ENCODE measurements around the gene MAD2L1BP.

MAD2L1BP gene

DNA sequence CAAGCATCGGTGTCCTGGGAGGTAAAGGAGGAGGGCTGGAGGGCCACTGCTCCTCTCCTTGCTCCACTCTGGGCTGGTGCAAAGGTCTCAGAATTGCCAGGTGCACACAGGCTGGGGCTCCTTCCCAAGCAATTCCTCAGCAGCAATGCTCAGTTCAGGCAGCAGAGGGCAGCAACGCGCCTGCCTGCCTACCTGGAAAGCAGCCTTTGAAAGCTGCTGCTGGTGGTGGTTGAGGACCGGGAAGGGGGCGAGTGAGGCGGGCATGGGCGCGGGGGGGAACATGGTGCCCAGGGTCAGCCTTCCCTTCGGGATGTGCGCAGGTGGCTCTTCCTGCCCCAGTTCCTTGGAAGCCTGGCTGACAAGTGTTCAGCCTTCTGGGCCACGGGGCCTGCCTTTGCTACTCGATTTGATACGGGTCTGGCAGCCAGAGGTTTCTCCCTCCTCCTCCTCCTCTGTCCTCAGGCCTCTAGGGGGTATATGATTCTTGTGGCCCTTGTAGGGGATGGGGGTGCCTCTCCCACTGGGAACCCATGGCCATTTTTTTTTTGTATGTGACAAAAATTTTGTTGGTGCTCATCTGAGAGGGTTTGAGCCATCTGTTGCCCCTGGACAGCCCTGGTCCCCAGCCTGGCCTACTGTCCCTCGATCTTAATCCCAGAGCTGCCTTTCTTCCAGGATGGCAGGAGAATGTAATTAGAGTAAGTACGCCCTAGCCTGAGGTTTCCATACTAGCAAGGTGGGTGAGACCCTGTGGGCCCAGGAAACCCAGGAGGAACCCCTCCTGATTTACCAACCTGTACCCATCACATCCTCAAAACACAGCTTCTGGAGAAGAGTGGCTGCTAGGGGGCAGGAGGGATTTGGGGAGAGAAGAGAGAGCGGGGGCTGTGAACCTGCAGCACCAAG is 31.9 kb downstream of the MAD2L1BP start:
- peak; percentile 86 for DNase-seq (ENCODE audit: low spot score)

DNA sequence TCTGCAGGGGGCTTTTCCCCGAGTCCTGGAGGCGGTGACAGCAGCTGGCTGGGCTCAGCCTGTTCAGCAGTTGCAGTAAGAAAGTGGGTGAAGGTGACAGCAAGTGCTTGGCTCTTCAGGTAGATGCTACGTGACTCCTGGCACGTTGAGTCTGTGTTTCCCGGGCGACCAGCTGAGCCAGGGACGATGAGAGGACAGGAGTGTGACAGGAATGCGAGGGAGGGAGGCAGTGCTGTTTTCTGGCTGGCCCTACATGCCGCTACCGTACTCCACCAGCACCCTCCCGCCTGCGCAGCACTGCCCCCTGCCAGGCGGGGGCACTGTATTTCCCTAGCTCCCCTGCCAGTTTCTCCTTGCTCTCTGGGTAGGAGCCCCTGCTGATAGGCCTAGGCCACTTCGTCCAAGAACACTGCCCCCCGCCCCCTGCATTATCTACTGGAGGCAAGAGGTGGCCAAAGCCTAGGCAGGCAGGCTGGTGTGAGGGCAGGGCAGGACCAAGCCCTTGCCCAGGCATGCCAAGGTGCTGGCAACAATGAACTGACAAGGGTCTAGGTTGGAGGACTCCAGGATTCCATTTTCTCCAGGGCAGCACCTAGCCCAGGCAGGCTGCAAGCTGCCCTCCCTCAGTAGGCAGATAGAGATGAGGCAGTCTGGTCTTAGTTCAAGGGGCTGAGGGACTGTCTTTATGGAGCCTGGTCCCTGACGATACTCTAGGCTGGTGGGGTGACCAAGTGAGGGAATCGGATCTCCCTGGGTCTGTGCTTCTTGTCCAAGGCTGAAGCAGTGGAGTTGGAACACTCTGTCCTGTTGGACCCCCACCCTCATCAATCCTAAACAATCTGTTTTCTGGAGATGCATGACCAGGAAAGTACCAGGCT is 32.8 kb downstream of the MAD2L1BP start:
- peak; percentile 74 for DNase-seq (ENCODE audit: low spot score)

DNA sequence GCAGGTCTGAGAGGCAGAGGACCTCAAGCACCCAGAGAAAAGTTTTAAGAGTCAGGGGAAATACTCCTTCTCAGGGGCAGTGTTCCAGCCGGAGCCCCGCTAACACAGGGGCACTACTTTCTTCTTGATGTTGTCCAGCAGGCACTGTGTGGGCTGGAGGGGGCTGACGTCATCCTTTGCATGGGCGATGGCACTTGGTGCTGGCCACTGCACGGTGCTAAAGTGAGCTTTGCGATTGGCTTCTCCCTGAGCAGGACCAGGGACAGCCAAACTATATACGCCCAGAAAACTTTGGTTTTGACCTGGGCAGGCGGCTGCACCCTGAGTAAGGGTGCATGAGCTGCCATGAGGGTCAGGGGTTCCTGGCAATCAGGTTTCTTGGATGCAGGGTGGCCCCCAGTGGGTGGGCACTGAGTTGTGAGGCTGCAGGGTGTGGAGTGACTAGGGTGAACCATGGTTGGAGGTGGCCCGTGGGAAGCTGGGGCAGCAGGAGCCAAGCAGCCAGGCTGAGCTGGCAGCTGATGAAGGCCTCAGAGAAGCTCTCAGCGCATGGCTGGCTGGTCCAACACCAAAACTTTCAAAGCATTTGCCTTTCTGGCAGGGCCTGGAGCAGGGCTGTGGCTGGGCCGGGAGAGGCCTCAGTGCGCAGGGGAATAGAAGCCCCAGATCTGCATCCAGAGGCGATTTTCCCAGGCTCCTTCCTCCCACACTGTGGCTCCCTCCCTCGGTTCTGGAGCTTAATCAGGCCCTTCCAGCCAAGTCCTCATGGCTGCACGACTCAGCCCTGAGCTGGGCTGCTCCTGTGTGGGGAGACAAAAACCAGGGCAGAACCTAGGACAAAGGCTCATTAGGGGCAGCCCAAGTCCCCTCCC is 33.6 kb downstream of the MAD2L1BP start:
- peak; percentile 86 for DNase-seq (ENCODE audit: low spot score)

DNA sequence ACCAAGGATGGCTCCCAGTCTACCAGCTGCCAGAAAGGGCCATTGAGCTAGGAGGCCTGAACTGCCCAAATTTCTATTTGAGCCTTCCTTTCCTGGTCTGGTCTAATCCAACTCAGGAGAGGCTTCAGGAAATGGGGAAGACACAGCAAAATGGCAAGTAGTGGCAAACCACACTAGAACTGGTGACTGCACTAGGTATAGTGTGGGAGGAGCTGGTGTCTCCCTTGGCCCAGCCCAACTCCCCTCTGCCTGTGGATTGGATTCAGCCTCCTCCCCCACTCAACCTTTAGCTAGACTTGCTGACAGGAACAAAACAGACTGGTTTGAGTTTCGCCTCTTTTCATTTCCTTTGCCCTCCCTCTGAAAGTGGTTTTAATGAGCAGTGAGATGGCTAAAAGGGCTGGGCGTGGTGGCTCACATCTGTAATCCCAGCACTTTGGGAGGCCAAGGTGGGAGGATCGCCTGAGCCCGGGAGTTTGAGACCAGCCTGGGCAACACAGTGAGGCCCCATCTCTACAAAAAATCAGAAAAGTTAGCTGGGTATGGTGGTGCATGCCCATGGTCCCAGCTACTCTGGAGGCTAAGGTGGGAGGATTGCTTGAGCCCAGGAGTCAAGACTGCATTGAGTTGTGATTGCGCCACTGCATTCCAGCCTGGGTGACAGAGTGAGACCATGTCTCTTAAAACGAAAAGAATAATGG is 34.4 kb downstream of the MAD2L1BP start:
- no peak for DNase-seq (ENCODE audit: low spot score)

DNA sequence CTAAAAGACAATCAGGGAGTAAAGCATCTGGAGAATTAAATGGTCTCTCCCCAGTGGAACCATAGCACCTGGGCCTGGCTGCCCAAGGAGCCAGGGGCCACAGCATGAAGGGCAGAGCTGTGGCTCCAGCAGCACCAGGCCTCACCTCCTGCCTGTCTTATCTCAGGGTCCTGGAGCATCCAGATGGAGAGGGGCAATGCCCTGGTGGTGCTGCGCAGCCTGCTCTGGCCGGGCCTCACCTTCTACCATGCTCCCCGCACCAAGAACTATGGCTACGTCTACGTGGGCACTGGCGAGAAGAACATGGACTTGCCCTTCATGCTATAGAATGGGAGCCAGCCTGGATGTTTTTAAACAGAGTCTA is 35.0 kb downstream of the MAD2L1BP start:
- no peak for DNase-seq (ENCODE audit: low spot score)

DNA sequence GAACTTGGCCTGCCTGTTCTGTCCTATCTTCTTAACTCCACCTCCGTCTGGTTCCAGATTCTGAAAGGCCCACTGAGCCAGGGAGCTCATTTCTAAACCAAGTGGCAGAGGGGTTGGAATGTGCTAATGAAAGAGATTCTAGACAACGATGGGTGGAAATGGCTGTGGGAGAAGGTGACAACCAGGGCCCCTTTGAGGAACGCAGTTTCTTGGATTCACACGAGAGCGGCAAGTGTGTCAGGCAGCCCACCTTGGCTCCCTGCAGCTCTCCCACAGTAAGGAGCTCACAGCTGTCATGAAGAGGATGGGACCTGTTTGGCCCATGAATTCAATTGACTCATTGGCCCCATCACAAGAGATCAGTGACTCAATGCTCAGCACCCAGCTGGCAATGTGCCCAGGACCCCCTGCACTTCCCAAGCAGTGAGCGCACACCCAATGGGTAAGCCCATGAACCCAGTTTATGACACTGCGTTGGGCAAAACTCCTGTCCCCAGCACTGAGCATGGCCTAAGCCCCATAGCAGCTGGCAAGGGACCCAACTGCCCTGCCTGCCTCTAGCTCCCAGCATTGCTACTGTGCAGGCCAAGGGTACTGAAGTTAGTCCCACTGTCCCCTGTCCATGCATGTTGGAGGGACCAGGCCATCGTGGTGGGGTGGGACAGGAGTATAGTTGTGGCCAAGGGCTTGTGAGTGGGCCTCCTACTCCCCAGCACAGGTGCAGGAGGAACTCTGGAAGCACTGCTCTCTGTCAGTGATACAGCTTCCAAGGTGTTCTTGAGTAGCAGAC is 35.6 kb downstream of the MAD2L1BP start:
- no peak for DNase-seq (ENCODE audit: low spot score)

DNA sequence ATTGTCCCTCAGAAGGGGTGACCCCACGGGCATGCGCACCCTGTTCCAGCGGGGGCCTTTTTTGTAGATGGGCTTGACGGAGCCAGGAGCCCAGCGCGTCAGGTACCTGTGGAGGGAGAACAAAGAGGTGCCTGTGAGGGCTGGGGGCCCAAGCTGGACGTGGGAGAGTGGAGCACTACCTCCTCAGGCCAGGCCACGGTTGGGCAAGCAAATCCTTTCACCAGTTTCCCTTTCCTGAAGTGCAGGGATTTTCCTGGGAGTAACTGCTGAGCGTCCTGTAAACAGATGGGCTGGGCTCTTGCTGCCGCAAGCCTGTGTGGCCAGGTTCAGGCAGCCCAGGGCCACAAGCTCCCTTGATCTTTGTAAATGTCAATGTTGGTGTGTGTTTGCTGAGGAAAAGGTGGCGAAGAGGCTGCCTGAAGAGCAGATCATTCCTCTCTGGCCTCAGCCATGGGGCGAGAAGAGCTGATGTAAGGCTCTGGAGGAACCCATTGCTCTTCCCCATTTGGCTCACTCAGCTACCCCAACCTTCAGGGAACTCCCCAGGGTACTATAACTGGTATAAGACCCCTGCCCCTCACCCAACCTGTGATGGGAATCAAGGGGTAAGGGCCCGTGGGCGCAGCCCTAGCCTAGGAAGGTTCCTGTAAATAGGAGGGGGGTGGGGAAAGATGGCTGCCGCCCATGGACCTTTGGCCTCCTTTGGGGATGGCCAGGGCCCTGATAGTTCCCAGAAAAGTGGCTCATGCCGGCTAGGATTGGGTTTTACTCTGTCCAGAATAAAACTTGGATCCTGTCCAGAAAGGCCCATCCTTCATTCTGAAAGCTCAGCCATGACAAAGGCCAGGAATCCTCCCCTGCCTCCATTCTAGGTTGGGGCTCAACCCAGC is 36.4 kb downstream of the MAD2L1BP start:
- DNase-seq (ENCODE audit: low spot score): no peak

DNA sequence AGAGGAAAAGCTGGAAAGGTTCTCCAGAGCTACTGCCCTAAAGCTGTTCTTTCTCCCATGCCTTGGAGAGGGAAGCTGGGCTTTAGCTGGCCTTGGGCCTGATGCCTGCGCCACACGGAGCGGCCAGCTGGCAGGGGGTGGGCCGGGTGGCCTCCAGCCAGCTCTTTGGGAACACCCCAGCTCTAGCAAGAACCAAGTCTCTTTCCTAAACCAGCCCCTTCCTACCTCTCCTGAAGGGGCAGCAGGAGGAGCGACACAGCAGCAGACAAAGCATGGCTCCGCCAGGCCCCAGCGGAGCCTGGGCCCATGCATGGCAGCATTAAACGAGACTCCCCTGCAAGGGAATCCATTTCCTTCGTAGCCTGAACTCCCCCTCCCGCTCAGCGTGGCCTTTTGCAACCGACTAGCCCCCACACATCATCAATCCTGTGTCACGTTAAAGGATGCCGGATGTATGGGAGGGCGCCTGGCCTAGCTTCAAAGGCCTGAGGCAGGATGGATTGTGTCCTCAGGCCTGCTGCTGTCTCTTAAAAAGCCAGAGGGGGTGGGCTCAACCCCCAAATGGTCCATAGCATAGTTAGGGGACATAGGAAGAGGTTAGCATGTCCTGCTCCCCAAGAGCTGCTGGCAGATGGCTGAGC is 37.9 kb downstream of the MAD2L1BP start:
- DNase-seq (ENCODE audit: low spot score): no peak

DNA sequence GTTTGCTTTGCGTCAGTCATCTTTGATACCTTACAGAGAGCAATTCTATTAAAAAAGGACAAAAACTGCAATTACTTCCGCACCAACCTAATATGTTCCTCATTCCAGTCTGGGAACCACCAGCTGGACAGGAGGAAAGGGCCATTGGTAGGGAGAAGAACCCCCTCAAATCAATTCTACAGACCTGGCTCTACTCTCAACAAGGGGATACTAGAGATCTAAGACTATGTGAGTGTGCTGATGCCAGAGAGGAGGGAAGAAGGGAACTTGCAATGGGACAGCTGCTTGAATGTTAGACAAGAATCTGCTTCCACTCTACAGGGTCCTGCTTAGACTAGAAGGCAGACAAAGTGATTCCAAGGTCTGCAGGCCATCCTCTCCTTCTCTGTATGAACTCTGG is 38.7 kb downstream of the MAD2L1BP start:
- no peak for DNase-seq (ENCODE audit: low spot score)

DNA sequence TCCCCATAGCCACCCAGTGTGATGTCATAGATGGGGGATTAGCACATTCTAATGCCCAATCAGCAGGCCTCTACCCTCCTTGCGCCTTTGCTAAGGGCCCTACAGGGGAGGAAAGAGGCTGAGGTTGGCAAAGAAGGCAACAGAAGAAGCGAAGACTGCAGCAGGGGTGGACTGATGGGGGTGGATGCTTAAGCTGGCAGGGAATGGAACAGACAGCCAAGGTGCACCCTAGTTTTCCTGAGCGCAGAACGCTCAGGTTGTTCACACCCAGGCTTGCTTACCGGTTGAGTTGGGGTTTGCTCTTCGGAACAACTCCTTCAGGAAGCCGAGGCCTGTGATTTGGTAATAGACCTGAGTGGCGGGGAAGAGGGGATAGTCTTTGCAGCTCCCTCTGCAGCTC is 39.3 kb downstream of the MAD2L1BP start:
- no peak for DNase-seq (ENCODE audit: low spot score)

DNA sequence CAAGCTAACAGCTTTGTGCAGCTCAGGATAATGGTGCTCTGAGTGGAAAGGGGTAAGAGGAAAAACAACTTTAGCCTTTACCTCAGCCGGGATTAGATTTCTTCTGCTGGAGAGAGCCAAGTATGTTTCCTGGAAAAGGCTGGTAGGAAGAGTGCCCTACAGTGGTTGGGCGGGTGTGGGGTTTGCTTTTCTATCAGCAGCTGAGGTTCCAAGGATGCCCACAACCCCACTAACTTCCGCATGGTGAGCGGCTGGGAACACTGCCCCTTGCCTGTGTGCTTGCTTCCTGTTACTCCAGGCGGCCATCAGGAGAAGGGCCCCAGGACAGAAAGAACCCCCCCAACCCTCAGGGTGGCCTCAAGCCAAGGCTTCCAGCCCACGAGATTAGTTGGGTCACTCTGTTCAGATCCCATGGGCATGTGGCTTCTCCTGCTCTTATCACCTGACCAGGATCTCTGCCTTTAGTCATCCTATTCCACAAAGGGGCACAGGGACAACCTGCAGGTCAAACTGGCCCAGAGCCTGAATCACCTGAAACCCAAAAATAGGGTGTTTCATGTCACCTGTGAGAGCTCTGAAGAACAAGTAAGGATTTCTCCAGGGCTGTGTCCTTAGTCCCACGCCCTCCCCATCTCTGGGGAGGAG is 41.4 kb downstream of the MAD2L1BP start:
- no peak for DNase-seq (ENCODE audit: low spot score)

DNA sequence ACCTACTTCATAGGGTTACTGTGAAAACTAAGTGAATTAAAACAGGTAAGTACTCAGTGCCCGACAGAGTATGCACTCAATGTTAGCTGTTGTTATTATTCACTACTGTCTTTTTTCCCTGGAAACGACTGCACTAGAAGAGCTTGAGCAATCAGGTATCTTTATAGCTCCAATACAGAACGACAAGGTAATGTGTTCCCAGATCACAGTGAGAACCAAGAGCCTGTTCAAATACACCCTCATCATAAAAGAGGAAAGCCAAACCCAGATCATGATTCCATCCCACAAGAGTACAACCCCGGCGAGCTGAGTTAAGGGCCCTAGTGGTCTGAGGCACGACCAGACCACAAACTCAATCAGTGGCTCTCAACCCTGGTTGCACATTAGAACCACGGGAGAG is 42.1 kb downstream of the MAD2L1BP start:
- DNase-seq (ENCODE audit: low spot score): no peak

DNA sequence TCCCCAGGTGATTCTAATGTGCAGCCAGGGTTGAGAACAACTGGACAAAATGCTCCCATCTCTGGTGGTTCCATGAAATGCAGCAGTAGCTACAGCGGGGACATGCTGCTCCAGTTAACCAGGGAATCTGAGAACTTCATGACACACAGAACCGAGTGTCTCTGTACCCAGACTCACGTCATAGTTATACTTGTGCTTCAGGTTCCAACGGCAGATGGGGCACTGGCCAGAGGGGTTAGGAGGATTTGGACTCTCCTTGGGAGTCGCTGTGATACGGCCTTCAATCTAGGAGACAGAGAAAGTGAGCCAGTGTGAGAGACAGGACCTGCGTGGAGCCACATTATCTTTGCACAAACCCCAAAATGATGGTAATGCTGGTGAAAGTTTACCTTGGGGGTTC is 42.7 kb downstream of the MAD2L1BP start:
- DNase-seq (ENCODE audit: low spot score): no peak

DNA sequence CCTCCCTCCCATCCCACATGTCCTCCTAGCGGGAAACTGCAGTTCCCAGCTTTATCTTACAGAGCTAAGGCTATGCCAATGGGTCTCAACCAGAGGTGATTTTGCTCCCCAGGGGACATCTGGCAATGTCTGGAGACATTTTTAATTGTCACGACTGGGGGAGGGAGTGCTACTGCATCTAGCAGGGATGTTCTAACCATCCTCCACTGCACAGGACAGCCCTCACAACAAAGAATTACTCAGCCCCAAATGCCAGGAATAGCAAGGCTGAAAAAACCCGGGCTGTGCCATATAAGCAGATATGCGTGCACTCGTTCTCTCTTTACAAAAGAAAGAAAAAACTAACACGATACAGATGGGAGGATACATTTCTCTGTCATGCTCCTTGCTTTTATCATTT is 43.4 kb downstream of the MAD2L1BP start:
- no peak for DNase-seq (ENCODE audit: low spot score)

DNA sequence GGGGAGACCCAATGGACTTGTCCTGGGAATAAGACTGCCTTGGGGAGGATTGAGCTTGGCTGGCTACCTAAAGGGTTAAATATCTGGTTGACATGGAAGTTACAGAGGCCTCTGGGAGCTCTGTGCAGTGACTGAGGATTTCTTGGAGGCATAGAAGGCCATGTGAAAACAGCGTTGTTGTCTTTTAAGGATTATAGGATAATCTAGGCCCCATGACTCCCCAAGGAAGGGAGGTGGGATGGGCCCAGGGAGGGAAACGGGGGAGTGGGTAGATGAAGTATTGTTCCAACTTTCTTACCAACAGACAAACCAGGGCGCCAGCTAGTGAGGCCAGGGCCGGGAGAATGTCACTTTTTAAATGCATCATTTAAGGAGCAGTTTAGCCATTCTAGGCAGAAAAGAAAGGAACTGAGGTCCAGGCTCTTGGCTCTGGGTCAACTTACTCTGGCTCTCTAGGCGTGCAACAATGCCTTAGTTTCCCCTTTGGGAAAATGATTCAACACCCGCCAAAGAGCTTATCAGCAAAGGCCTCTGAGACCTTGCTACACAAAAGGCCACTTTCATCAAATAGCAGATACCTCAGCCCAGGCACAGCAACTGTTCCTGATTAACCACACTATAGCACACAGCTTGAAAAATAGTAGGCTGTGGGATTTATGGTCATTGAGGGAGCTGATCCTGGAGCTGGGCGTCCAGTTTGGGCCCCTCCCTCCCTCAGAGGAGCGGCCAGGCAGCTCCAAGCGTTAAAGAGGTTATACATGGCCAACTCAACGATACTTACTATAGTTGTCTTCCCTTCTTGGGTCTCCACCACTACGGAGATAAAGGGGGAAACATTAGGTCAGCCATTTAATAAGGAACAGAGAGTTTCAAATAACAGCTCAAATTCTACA is 44.9 kb downstream of the MAD2L1BP start:
- no peak for DNase-seq (ENCODE audit: low spot score)

DNA sequence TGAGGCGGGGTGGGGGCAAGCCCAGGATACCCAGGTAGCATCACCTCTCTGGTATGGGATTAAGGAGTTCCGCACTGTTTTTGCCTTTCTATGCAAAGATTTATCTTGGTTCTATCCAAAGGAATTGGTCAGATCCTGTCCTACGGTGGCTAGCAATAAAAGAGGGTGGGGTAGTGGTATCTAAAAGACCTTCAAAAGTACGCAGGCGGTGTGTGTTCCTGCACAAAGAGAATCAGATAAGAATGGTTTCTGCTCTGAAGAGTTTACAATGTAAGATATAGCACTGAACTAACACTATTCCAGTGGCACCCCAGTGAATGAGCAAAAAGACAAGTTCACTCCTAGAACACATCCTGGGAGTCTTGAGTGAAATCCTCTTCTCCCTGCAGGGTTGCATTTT is 45.7 kb downstream of the MAD2L1BP start:
- no peak for DNase-seq (ENCODE audit: low spot score)

DNA sequence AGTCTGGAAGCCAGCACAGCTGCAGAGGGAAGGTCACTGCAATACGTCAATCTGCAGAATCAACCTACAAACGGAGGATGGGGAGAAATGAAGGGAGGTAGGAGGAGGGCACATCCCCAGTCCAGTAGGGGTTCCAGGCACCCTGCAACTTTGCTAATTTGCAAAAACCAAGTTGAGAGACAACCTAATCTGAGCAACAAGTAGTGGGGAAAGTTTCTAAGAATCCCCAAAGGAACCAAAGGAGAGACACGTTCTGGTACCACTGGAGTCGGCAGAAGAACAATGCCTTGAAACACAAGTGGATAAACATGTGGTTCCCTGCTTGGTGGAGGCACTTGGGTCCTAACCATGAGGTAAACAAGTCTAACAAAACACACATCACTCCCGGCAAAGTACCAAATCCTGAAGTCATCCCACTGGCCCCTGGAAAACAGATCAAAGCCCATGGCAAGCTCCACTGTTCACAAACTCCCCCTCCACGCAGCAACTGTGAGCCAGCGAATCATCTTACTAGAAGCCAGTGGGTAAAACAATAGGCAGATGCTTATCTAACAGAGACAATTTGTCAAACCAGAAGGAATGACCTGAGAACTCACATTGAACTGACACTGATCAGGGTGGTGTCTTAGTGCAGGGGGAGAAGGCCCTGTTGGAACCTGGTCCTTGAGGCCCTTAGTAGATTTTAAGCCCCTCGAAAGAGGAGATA is 47.2 kb downstream of the MAD2L1BP start:
- no peak for DNase-seq (ENCODE audit: low spot score)
